IPS DF 4.7 (cell line): ENCODE measurements around the gene ZNF469.

Experiments
- DNase-seq: peaks from one replicate; pipeline ENCODE4 v3.0.0-alpha.2; 2013; ENCODE audit warnings: low spot score; ENCODE audit errors: extremely low read depth

ZNF469 gene

DNA sequence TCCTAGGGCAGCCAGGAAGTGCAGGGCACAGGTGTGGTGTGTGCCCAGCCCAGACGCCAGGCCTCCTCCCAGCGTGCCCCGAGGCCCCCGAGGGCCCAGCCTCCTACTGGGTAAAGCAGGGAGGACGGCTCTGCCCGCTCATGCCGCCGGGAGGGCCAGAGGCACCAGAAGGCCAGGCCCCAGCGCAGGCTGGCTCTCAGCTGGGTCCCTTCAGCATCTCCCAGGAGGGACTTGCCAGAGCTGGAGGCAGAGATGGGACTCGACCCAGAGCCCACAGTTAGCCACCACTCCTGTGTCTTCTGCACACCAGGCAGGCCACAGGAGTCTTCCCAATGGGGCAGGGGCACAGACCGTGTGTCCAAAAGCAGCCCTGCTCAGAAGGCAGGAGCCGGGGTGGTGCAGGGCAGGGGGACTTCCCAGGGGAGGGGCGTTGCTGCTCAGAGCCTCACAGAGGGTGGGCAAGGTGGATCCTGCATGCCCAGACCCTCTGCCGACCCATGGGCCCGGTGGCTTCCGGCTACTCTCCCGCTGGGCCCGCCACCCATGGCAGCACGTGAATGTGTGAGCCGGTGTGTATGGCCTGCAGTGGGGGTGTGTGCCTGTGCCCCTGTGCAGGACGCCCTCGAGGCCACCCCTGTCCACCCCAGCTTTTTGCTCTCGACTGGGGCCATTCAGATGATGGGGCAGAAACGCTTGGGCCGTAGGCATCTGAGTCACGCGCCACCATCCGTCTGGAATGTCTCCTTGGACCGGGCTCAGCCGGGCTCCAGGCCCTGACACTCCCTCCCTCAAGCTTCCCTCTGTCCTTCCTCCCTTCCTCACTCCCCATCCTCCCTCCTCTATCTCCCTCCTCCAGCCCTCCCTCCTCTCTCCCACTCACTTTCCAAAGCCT is 5.7 kb upstream of the ZNF469 start:
- no peak for DNase-seq

DNA sequence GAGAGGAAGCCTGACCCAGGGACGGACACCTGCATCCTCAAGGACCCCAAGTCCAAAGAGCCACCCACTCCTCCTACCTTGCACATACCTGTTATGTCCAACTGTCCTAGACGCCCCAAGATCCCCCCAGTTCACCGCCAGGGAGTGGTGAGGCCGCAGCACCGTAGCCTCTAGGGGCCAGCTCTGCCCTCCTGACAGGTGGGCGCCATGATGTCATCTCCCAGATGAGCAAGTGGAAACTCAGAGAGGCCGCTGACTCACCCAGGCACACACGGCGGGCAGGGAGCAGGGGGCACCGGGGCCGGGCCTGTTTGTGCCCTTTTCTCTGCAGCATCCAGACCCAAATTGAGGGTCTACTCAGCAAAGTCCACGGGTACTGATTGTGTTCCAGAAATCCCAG is 4.8 kb upstream of the ZNF469 start:
- no peak for DNase-seq

DNA sequence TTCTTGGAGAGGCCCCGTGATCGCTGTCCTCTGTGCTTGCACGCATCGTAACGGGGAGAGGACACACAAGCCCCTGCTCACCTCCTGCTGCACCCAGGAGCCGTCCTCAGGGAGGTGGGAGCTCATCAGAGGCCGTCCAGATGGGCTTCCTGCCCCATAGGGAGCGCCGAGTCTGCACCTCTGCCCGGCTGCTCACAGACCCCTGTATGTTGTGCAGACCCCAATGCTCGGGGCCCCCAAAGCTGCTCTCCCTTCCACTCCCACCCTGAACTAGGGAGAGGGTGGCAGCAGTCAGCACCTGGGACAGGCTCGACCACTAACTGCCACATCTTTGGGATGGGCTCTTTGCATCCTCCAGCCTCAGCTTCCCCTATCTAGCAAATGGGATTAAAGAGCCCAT is 4.4 kb upstream of the ZNF469 start:
- no peak for DNase-seq

DNA sequence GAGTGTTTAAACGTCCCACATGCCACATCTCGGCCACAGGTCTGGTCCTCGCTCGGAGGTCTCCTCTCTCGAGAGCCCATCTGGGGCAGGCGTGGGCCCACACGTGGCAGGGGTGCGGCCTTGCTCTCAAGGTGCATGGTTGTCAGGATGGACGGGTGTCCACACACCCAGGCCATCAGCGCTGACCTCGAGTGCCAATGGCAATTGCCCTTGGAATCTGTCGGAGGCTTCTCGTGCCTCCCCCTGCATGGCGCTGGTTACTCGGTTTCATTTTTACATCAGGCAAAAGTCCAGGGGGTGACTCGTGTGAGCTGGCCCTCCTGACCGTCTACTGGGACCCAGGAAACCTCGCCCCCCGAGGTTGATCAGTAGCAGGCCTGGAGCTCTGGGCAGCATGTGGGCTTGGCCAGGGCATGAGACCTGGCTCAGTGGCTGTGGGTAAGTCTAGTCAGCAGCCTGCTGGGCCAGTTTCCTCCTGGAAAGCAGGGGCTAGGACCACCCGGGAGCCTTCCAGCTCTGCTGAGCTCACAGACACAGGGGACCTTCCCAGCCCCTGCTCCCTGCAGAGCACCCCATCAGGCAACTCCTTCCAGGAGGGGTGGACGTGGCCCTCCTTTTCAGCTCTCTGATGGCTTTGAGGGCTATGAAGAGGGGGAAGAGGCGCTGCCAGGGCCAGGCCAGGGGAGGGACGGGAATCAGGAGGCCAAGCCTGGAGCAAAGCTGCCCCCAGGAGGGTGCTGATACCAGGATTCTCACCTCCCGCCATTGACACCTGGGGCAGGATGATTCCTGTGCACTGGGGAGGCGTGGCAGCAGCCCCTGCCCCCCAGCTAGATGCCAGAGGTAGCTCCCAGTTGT is 3.7 kb upstream of the ZNF469 start:
- no peak for DNase-seq

DNA sequence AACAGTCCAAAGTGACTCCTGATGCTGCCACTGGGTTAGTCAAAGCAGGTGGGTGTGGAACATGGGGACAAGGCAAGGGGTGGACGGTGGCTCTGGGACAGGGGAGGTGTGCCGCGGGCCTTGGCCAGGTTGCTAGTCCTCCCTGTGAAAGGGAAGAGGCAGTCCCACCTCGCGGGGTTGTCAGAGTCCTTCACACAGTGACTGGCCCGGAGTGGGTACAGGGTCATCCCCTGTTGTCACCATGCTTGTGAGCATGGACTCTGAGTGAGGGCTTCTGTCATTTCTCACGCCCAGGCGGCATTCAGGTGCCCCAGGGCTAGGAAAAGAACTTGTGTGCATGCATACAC is 3.1 kb upstream of the ZNF469 start:
- DNase-seq, result no peak

DNA sequence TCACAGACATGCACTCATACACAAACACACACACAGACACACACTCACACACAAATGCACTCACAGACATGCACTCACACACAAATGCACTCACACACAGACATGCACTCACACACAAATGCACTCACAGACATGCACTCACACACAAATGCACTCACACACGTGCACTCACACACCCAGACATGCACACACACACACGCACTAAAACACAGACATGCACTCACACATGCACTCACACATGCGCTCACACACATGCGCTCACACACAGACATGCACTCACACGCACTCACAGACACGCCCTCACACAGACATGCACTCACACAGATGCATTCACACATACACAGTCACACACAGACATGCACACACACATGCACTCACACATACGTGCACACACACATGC is 2.7 kb upstream of the ZNF469 start:
- DNase-seq, result no peak

DNA sequence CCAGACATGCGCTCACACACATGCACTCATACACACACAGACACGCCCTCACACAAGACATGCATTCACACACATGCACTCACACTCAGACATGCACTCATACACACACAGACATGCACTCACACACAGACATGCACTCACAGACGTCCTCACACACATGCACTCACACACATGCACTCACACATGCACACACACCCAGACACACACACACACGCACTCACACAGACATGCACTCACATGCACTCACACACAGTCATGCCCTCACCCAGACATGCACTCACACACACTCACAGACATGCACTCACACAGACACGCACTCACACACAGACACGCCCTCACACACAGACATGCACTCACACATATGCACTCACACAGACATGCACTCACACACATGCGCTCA is 2.1 kb upstream of the ZNF469 start:
- no peak for DNase-seq

DNA sequence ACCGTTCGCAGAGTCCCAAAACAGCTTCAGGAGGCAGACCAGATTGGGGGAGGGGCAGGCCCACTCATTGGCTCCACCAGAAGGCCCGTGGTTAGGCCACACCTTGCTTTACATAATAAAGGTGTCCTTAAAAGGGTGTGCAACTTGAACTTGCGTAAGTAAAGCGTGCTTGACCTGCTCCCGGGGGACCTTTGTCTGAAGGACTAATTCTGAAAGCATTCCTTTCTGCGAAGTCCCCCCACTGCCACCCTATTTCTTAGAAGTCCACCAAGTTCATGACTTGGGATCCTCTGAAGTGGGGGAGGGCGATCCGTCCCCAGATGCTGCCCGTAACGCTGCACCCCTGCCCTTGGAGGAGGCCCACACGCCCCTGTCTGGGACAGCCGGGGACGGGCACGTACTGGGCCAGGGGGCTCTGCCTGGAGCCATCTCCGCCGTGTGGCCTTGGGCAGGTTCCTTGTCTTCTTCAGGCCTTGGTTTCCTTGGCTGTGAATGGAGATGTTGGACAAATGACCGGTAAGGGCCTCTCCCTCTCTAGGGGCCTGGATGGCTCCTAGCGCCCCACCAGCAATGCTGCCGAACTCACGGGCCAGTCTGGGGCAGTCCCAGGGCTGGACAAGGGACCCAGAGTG is 823 bp upstream of the ZNF469 start:
- DNase-seq, result peak; percentile 22

DNA sequence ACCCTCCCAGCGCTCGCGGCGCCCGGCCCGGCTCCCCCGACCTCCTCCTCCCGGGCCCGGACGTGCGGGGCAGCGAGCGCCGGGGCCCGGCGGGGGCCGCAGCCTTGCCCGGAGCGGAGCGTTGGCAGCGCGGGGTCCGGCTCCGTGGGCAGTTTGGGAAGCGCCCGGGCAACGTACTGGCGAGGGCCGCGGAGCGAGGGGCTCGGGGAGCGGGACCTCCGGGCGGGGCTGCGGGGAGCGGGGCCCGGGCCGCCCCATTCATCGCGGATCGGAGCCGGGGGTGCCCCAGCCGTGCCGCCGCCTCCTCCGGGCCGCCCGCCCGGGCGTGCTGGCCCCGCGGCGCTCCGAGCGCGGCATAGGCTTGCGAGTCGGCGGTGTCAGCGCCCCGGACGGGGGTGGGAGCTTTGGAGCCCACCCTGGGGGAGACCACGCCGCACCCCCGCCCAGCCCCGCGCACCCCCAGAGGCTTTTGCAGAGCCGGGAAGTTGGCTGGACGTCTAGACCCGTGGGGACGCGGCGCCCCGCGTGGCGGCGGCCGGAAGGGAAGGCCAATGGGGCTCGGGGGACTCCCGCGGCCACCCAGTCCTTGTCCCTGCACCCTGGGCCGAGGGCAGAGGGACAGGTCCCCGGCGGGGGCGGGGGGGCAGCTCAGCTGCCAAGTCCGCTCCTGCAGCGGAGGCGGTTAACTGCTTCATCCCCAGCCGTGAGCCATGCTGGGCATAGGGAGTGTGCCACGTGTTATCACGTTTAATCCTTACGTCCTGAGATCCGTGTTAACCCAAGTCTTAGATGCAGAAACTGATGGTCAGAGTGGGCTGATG is 852 bp downstream of the ZNF469 start:
- no peak for DNase-seq

DNA sequence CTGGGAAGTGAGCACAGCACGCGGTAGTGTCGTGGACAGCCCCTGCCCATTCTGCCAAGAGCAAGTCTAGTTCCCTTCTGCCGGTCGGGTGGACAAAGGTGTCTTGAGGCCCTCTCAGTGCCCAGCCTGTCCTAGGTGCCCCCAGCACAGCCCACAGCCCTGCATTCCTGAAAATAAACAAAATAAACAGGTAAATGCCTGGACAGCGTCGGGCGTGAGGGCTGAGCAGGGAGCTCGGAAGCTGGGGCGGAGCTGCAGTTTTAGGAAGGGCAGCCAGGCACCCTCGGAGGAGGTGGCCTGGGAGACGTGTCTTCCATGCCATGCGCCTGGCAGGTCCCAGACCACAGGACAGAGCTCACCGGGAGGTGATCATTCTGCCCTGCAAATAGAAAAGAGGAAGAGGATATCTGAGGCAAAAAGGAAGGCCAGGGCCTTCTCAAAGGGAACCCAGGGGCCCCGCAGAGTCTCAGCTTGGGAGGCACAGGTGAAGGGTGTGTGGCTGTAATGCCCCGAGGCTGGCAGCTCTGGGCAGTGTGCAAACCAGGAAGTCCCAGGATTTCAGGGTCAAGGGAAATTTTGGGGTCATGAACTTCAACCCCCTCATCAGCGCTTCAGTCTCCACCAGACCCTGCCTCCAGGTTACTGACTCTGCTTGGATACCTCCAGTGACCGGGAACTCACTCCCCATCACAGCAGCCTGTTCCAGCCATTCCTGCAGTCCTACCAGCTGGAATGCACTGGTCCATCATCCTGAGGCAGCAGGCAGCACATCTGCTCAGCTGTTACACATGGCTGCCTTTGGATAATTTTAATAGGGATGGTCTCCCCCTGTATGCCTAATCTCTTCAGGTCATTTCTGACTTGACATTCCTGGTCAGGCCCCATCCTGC is 1.7 kb downstream of the ZNF469 start:
- no peak for DNase-seq

DNA sequence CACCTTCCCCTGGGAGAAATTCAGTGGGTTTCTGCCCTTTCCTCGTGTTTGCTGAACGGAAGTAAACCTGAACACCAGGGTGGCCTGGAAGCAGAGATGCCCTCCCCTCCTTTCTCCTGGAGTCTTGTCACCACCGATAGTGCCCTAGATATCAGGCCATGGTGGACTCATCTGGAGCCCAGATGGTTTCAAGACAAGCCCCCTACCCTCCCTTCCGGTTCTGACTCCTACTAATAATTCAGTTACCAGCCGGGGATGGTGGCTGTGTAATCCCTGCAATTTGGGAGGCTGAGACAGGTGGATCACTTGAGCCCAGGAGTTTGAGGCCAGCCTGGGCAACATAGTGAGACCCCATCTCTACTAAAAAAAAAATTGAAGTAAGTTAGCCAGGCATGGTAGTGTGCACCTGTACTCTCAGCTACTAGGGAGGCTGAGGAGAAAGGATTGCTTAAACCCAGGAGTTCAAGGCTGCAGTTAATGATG is 2.4 kb downstream of the ZNF469 start:
- DNase-seq, result no peak

DNA sequence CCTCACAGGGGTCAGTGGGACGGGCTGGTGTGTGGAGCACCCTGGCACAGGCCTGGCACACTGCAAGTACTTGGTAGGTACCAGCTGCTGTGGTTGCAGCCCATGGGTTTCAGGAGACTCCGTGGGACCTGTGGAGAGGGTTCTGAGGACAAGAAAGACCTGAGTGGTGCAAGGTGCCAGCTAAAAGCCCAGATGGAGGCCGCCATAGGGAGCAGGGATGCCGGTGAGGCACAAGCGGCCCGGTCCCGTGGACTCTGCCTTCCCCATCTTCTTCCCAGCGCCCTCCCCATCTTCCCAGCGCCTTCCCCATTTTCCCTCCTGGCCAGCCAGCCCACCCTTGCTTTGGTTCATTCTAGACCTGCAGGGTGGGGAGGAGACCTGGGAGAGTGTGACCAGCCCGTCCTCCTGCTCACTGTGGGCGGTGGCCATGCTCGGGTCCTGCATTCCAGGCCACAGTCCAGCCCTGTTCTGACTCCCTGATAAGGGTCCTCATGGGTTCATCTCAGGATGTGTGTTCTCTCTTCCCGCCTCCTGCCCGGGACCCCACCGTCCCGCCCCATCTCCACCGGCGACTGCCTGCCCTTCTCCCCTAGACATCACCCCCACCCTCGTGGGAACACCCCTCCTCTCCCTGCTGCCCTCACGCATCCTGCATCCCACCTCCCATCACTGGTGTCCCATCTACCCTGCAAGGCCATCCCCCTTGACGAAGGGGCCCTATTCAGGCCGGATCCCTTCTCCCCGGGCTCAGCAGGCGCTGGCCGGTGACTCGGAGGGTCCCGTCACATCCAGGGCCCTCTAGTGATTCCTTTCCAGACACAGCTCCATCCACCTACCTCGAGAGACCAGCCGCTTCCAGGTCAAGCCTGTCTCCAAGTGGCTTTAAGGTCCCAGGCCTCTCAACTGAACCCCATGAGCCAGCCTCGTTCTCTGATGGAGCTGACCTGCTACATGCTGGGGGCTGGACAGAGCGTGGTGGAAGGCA is 3.4 kb downstream of the ZNF469 start:
- DNase-seq, result no peak

DNA sequence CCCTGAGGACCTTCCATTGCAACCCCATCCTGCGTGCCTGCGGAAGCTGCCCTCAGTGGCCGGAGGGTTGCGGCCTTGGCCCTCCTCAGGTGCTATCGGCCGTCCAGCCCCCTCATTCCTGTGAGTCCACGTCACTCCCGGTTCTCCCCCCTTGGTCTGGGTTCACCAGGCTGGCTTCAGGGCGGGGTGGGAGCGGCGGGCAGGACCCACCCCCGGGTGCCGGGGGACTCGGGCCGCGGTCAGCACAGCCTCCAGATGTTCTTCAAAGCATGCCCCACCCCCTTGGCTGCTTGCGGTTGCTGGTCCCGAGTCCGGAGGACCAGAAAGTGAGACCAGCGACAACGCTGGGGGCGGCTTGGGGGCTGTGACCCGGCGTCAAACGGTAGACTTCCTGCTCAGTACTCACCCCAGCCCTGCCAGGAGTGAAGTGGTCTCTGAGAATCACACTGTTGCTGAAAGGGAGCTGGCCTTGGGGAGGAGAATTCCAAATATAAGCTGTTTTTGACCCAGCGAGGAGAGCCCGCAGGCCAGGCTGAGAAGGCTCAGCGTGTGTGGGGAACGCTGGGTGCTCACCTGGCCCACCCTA is 4.5 kb downstream of the ZNF469 start:
- no peak for DNase-seq

DNA sequence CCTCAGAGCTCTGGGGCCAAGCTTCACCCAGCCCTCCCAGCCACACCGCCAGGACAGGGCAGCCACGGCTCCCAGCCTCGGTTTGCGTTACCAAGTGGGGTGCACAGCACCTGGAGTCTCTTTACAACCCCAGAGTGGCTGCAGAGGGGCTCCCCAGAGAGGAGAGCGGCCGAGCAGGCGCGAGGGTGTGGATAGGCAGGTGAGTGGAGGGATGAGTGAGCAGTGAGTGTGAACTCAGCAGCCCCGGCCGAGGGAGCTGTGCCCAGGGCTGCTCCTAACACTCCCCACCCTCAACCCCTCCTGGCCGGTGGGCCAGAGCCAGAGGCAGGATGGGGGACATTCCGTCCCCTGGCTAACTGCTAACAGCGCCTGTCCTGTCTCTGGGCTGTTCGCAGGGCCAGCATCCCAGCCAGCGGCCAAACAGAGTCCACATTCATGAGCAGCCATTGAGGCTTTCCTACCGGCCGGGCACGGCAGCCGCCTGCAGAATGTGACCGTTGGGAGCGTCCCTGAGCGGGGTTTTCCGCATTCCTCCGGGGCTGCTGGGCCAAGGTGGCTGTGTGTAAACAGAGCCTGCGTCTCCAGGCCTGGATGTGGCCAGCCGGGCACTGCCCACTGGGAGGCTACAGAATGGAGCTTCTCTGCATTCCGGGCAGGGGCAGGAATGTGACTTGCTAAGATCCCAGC is 5.3 kb downstream of the ZNF469 start:
- no peak for DNase-seq

DNA sequence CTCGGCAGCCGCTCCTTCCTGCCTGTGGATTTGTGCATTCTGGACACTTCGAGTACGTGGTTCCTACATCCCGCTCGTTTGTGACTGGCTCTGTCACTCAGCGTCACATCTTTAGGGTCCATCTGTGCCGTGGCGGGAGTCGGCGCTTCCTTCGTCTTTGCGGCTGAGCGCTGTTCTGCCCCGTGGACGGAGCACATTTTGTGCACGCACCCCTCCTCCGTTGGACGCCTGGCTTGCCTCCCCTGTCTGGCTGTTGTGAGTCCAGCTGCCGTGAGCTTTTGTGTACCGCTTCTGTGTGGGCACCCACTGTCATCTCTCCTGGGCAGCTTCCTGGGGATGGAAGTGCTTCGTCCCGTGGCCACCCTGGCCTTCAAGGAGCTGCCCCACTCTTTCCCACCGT is 6.4 kb downstream of the ZNF469 start:
- no peak for DNase-seq

DNA sequence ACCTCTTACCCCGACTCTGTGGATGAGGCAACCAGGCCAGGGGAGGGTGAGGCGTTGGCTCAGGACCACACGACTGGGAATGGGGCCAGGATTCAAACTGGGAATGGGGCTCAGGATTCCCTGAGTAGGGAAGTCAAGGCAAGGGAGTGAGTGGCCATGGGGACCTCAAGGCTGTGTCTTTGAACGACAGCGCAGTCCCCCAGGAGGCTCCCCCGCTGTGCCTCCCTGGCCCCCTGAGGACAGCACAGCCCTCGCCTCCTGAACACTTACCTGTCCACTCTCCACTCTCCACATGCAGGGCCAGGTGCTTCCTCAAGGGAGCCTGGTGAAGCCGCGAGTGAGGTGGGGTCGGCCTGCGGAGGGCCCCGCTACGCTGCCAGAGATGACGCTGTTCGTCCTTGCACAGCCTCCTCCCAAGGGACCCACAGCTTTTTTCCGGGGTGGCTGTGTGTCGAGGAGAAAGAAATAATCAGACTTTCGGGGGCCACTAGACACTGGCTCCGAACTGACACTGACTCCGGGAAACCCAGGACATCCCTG is 6.9 kb downstream of the ZNF469 start:
- DNase-seq, result no peak

DNA sequence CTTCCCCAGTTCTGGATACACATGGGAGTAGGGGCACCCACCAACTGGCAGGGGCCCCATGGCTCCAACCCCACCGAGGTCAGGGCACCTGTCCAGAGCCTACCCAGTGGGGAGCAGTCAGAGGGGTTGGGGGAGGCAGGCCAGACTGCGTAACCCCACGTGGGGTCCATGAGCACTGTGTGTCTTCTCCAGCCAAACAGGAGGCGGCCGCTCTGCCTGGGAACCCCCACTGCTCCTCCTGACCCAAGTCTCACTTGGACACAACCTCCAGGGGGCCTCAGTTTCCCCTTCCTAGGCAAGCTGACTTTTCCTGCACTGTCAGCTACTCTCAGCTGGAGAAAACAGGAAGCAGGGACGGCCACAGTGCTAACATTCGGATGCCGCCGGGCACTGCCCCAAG is 7.5 kb downstream of the ZNF469 start:
- no peak for DNase-seq

DNA sequence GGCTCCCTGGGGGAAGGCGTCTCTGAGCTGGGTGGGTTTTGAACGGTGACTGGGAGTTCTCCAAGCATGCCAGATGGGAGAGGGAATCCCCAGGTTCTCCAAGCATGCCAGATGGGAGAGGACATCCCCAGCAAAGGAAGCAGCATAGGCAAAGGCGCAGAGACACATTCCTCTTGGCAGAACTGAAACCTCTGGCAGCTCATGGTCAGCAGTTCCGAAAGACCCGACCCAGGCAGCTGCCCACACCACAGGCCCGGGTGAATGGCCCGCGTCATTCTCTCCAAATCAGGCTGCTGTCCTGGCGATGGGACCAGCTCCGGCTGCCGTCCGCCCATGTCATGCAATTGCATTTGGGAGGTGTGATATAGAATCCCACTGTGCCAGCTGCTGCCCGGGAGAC is 8.0 kb downstream of the ZNF469 start:
- no peak for DNase-seq
